ENCODE results near the gene WIPF3. TPM values are rescaled to one million over a fixed set of nuclear protein-coding genes. Genes with fewer than 3 reads are reported as not detected.

WIPF3 gene
- total RNA-seq, 1 donor from 2014 or later: 0.73 TPM

DNA sequence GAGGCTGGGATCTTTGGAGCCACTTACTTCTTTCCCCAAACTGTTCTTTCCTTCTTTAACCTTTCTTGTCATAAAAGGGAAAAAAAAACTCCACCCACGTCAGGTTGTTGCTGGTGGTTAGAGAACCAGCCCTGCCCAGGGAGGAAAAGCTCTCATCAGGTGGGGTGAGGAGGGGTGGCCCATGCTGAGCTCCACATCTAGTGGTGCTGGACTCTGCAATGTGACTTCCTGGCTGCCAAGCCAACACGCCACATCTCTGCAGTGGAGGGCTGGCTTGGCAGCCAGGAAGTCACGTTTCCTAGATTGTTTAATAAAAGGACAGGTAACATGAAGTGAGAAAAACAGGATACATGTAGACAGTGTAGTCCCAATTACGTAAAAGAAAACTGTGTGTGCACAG, 37.4 kb downstream of the WIPF3 start:
- ATAC-seq (no peak), DNase-seq (ENCODE audit: low spot score) (no peak)

DNA sequence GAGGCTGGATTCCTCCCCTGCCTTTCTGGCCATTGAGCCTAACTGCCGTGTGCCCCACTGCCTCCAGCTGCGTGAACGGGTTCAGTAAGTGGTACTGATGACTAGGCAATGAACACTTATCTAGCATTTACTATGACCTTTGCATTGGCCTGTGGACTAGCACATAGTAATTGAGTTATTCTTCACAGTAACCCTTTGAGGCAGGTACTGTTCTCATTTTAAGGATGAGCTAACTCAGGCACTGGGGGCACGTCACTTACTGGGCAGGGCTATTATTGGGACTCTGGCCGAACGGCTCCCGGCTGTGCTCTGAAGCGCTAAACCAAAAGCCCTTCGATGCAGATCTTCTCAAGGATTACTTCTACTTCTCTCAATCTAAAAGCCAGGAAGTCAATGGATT, 38.3 kb downstream of the WIPF3 start:
- DNase-seq (ENCODE audit: low spot score): no peak
- no peak for ATAC-seq

DNA sequence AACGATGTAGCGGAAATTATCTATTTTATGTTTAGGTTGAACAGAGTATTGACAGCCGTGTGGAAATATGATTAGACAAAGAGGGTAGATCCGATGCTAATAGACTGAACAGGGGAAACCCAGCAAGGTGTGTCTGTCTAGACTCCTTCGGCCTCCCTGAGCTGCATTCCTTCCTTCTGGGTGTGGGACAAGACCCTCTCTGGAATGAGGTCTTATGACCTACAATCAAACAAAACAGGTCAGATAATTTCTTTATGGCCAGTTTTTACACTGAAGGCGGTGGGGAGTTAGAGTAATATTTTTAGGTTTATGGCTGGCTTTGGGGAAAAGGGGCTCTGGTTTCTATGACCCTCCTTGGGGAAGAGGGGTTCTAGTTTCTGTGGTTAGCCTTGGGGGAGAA, 41.2 kb downstream of the WIPF3 start:
- DNase-seq (ENCODE audit: low spot score) (no peak), ATAC-seq (no peak)

DNA sequence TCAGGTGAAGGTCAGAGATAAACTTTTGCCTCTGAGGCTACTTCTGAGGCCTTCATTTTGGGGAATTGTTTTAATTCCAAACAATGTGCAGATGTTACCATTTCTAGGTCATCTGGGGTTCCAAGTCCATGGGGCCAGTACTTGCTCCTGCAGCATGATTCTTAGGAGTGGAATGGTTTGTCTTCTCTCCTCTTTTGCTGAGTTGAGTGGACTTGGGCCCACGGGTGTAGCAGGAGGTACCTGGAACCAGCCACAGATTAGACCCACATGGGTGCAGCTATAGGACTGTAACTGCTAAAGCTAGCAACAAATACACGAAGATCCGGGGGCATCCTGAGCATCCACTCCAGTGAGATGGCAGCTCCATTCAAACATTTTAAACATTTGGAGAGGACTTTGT, 41.6 kb downstream of the WIPF3 start:
- no peak for ATAC-seq
- no peak for DNase-seq (ENCODE audit: low spot score)

DNA sequence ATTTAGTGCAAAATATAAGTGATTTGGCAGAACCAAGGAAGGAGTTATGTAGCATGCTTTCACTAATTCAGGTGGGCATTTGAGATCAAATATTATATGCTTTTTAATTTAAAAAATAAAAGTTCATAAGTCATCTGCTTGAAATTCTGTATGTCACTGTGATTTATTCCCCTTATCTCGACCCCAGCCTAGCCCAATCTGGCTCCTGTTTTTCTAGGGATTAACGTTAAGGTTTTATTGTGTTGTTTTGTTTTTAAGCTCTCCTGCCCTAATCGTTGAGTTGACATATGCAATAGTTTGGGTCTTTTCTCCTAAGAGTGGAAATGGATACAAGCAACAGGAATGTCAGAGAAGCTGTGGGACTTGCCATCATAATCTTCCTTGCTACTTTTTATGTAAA, 42.6 kb downstream of the WIPF3 start:
- DNase-seq (ENCODE audit: low spot score) (no peak), ATAC-seq (no peak)

DNA sequence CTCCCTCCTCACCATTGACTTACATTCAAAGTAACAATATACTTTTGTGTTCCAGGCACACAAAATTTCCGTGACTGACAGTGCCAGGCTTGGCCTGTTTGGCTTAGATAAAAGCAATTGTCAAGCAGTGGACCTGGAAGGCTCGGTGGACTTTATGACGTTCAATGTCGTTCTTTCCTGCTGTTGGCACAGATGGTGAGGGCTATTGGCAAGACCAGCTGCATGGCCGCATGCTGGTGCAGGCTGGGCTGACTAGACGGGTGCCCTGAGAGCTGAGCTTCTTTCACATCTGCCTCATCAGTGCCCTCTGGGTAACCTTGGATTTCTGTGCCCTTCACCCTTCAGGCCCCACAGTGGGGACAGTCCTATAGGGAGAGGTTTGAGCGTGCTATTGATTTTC, 45.2 kb downstream of the WIPF3 start:
- peak; percentile 81 for DNase-seq (ENCODE audit: low spot score)

DNA sequence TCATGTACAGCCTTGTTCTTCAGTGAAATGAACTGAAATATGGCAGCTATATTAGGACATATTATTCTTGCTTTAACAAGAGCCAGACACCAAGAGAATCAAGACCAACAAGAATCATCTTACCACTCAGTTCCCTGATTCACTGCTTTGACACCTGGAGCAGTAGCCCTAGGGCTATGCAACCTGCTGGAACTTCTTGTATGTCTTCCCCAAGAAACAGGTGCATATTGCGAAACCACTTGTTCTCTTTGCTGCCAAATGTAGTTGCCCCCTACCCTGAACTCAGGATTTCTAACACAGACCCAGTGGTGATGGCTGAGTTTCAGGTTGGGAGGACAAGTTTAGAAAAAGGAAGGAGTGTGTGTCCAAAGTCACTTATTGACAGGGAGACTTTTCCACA, 46.1 kb downstream of the WIPF3 start:
- ATAC-seq: no peak

More for the DNA sequence above, 45.2 kb downstream of the WIPF3 start:
- ATAC-seq: peak; percentile 98

DNA sequence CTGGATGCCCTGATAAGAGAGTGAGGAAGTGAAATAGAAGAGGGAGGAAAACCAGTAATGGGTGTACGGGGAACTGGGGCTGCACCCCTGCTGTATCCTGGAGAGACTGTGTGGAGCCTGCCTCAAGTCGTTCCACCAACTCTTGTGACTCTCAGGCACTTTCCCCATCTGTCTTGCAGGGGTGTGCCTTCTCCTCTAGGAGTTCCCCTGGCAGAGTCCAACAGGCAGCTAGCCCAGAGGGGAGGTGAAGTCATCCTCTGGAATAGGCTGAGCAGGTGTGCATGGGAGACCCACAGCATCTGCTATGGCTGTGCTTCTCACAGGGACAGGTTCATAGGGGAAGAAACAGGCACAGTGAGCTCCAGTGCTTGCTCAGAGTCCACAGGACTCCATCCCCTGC, 46.8 kb downstream of the WIPF3 start:
- ATAC-seq (no peak), DNase-seq (ENCODE audit: low spot score) (no peak)

More for the DNA sequence above, 46.1 kb downstream of the WIPF3 start:
- no peak for DNase-seq (ENCODE audit: low spot score)

DNA sequence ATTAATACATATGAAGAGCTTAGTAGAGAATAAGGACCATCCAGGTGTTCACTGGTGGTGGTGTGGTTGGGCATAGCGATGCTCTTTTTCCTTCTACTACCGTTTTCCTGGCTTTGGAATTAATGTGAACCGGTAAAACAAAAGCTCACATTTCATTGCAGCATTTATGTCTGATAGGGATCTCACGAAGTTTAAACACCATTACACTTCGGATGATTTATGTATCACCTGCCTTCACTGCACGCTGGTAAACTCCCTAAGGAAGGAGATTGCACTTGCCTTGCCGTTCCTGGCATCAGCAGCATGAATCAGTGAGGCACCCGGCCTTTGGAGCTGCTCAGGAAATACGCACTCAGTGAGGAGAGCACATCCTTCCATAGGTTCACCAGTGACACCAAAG, 47.5 kb downstream of the WIPF3 start:
- ATAC-seq (no peak), DNase-seq (ENCODE audit: low spot score) (no peak)

DNA sequence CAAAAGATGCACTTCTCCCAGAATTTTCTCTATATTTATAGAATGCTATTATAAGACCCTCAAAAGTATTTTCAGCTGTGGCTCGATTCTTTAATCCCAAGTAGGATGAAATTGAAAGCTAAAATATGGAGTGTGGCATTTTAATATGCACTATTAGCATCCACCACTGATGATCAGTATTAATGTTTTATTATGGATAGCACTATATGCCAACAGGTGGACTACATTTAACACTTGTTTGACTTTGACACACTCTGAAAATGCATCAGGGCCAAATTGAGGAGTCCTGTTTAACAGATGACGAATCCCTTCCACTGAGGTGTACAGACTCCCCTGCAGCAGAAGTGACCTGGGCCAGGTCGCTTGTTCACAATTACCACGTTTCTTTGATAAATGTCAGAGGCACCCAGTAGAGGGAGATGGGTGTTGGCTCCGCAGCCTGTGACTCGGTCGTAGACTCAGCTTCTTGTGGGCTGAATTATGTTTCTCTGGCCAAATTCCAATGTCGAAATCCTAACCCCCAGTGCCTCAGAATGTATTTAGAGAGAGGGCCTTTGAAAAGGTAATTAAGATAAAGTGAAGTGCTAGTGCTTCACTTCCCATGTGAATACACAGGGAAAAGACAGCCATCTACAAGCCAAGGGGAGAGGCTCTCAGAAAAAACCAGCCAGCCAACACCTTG, 48.1 kb downstream of the WIPF3 start:
- no peak for ATAC-seq
- DNase-seq (ENCODE audit: low spot score): no peak

DNA sequence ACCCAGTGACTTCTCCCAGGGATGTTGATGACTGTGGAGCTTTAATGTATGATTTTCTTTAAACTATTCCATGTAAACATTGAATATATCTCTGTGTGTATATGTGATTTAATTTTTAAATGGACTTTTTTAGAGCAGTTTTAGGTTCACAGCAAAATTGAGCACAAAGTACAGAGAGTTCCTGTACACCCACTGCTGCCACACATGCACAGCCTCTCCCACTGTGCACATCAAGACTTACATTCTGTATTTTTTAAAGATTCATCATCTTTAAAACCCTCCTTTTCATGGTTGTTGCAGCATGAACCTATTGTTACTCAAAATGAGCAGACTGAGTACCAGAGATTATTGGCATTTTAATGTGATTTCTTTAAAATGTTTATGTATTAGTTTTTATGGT, 51.3 kb downstream of the WIPF3 start:
- ATAC-seq: no peak
- no peak for DNase-seq (ENCODE audit: low spot score)

DNA sequence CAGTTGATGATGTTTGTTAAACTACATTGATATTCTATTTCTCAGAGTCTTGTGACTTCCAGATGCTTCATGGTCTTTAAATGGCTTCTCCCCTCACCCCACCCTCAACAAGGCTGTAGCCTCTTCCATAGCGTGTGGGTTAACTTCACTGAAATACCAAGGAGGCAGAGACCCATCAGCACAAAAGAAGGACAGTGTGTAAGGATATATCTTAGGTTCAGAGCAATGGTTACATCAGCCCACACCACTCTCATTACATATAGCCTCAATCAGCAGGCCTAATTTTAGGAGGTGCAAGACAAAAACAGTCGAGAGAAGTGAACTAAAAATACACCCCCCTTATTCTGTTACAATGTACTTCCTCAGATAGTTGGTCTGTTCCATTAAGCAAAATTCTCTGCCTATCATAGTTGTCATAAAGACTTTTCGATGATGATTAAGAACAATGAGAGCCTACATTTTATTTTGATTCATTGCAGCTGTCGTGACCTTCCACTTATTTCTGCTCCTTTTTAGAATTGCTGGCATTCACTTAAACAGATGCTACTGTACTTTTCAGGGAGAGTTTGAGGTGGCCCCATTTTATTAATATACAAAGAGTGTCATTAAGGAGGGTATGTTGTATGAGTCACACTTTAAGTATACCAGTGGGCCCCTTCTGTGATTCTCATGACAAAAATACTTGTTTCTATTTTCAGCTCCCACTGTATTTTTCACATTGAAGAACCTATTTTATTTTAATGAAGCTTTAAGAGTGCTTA, 52.1 kb downstream of the WIPF3 start:
- ATAC-seq (no peak), DNase-seq (ENCODE audit: low spot score) (no peak)

DNA sequence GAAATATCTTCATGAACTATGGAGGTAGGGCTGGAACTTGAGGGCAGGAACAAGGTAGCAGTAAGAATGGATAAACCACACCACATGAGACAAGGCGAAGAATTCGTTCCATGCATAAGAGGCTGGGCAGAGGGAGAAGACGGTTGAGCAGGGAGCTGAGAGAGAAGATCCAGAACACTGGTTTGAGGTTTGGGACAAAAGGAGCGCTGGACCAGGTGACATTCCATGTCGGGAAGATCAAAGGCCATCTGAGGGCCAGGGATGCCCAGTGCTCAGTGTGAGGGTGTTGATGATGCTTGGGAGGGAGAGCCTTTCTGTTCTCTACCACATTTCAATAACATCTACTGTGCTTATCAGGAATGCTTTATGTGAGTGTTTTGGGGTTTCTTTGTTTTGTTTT, 52.8 kb downstream of the WIPF3 start:
- no peak for DNase-seq (ENCODE audit: low spot score)
- no peak for ATAC-seq

DNA sequence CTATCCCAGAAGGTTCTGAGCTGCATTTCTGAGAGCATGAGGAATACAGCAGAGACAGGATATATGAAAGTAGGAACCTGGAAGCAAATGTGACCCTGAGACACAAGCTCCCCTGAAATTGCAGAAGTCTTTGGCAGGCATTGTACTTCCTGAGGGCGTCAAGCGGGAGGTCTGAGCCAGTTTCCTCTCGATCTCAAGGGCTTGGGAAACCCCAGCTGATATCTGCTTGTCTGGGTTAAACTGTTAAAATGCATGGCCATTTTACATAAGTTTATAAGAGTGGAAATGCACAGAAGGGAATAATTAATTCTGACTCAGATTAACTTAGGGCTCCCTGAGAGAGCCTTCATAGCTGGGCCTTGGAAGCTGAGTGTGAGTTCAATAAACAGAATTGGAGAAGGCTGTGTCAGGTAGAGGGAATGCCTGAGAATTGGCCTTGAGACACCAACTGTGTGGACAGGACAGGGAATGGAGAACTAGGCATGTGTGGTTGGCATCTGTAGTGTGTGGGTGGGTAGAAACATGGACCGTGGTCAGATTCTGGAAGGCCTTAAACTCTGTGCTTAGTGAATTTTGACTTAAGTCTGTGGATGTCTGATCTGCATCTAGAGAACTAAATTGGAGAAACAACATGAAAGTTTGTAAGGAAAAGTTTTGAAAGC, 53.3 kb downstream of the WIPF3 start:
- DNase-seq (ENCODE audit: low spot score): no peak
- ATAC-seq: no peak

DNA sequence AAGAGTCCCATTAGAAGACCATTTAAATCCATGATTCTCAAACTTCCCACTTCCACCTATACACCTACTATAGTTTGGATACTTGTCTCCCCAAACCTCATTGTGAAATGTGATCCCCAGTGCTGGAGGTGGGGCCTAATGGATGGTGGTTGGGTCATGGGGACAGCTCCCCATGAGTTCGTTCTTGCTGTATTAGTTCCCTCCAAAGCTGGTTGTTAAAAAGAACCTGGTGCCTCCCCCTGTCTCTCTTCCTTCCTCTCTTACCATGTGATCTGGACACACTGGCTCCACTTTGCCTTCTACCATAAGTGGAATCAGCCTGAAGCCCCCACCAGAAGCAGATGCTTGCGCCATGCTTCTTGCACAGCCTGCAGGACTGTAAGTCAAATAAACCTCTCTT, 53.9 kb downstream of the WIPF3 start:
- DNase-seq (ENCODE audit: low spot score) (no peak), ATAC-seq (no peak)

DNA sequence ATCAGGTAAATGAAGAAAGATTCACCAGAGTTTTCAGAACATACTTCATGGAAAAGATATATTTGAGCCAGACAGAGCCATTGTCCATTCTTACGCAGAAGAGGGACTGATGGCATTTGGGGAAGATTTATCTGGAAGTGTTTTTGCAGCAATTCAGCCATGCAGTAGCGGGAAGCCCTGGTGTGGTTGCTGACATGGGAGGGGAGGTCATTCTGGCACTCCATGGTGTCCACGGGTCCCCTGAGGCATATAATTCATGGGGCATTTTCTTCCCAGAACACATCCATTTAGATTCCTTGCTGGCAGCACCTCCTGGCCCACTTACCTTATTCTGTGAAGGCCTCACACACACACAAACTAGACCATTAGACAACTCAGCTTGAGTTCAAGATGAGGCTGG, 55.6 kb downstream of the WIPF3 start:
- ATAC-seq (no peak), DNase-seq (ENCODE audit: low spot score) (no peak)

DNA sequence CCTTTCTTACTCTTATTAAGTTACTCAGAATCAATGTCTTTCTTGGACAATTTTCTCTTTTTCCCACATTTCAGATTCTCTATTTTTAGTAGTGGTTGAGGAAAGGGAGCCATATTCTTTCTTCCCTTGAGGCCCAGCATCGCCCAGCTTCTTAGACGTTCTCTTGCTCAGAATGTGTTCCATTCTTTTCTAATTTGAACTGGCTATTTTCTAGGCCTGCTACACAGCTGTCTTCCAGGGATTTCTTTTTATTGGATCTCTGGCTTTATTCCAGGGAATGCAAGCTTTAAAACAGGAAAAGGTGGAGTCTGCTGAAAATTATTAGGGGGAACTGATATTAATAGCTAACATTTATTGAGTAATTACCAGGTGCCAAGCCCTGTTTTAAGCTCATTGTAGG, 58.3 kb downstream of the WIPF3 start:
- ATAC-seq (no peak), DNase-seq (ENCODE audit: low spot score) (no peak)

DNA sequence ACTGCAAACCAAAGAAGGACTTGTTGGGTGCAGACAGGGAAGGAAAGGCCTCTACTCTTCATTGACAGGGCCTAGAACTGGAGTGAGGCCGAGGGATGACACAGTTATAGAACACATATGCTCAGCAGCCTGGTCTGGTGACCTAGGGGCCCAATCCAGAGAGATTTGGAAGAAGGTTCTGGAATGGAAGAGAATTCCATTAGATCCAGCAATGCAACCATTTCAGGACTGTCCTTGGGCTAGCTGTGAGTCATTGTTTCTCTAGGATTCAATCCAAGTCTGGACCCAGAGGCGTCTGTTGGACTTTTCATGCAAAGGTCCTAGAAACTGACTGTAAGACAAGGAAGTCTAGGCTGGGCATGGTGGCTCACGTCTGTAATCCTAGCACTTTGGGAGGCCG, 59.2 kb downstream of the WIPF3 start:
- no peak for DNase-seq (ENCODE audit: low spot score)
- peak; percentile 67 for ATAC-seq

DNA sequence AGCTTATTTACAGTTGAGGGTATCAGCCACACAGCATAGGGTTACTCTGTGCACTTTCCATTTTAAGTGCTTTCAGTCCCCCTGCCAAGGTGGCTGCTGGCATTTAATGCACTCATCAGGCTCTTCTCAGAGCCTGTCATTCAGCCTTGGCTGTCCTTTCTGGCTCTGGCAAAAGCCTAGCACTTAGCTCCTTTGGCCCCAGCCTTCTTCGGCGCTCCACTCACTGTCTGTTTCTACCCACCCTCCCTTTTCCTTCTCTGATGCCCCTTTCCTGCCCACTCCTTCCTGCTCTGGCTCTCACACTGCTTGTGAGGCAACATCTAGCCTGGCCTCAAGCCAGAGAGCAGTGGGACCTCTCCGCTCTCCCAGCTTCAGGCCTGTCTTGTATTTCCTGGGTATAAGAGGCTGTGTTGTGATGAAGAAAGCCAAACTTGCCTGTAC, 60.2 kb downstream of the WIPF3 start:
- no peak for ATAC-seq

DNA sequence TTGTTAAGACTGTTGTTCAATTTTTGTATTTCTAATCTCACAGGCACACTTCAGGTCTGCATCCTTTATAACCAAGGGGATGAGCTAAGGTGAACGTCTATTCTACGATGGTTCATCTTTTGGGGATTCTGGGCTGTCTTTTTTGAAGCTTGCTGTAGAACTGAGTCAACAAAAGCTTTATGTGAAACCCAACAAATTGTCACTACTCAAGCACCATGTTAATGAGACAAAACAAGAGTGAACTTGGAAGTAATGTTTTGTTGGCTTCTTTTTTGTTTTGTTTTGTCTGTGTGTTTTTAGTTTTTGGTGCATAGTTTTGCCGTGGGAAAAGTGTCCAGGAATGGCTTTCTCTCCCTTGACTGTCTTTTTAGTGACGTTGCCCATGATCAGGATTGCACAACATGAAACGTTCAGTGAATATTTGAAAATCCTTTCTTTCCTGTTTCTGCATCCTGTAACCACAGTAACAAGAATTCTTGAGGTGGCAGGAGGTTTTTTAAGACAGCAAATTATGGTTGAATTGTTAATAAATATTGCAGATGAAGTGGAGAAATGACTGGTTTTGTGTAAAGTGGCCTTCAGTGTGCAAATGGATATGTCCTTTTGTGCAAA, 65.6 kb downstream of the WIPF3 start:
- DNase-seq (ENCODE audit: low spot score) (no peak), ATAC-seq (no peak)

More for the DNA sequence above, 60.2 kb downstream of the WIPF3 start:
- no peak for DNase-seq (ENCODE audit: low spot score)

DNA sequence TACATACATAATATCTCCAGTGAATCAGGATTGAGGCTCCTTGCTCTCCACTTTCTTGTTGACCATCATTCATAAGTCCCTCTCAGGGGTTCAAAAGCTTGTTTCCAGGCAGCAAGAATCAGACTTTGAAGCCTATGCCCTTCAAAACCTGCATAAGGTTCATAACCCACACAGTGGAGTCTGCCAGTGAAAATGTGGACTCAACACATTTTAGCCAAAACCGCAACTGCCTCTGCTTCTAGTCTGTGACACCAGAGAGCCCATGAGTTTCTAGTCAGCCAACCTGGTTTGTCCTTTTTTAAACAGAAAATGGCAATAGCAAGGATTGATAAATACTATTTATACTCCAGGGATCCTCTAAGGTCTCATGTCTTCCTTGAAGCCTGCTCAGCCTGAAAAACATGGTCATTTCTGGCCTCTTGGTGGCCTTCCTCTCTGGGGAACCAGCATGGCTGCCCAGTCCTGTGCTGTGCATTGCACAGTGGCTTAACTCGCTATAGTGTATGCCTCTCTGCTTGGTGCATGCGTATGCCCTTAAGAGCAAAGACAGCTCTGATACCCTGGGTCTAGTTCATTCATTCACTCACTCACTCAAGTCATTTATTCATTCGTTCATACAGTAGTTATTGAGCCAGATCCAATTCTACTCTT, 67.5 kb downstream of the WIPF3 start:
- ATAC-seq (peak; percentile 43), DNase-seq (ENCODE audit: low spot score) (no peak)

Data from left lobe of liver (tissue), 2 donors.